Mammary epithelial cell (primary cell): Measurements from ENCODE around the gene WDR72.

Source experiments
- CTCF ChIP-seq, 2 donors: IDR thresholded peaks in 1 of 2; conservative IDR thresholded peaks in 1 of 2; 2 replicates each; pipeline ENCODE4 v1.5.1; 2011 to 2012; ENCODE audit warnings: inconsistent platforms in 2 of 2, low read length in 2 of 2, mild to moderate bottlenecking in 2 of 2, control low read depth in 1 of 2, low read depth in 1 of 2; ENCODE audit not compliant: insufficient read depth in 1 of 2; ENCODE audit errors: extremely low read depth in 1 of 2
- EZH2 ChIP-seq: IDR thresholded peaks from 2 replicates; pipeline ENCODE4 v1.6.1; 2012; ENCODE audit warnings: low read length, inconsistent platforms, borderline replicate concordance

GRCh38 chr15:53534105-53534839 is 225.2 kb downstream of the WDR72 start:
- no peak for TF ChIP-seq CTCF (conservative IDR thresholded peaks at IDR 0.05 in 1 of 2, IDR thresholded peaks at IDR 0.05 in 1 of 2; ENCODE audit: extremely low read depth in 1 of 2, insufficient read depth in 1 of 2, low read depth in 1 of 2, low read length in 2 of 2)
- TF ChIP-seq EZH2 = no peak
